Body of pancreas (tissue), 4 donors: ENCODE results near the gene ARSG.

Experiments used
- POLR2A ChIP-seq, 3 donors: fragments of 450-650 bp; IDR thresholded peaks; one replicate each; pipeline ENCODE4 v1.6.1; 2016; ENCODE audit warnings: antibody characterized with exemption in 3 of 3, mild to moderate bottlenecking in 2 of 3
- TF ChIP-seq, protein P1 (sequence below), 7 experiments: fragments of 450-650 bp in 4 of 7; fragments of 200-600 bp in 3 of 7; sonication (generic) in 3 of 7; IDR thresholded peaks; one replicate each; pipeline ENCODE4 v1.5.1; 2016 to 2019; ENCODE audit warnings: antibody characterized with exemption in 7 of 7

DNA sequence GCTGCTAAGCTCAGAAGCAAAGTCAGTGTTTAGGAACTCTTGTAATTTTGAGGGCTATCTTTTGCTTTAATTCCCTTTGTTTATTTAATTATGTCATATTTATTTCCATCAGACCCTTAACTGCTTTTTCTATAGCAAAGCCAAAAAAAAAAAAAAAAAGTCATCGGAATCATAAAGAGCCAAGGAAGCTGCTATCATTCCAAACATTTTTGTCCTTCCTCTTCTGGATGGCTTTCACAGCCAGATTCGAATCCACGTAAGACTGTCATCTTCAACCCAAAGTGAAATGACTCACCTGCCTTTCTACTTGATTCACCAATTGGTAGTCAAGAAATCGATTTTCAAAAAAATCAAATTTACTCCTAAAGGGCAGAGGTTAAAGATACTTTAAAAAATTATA is 127.6 kb downstream of the ARSG start:
- TF ChIP-seq, protein P1, sequence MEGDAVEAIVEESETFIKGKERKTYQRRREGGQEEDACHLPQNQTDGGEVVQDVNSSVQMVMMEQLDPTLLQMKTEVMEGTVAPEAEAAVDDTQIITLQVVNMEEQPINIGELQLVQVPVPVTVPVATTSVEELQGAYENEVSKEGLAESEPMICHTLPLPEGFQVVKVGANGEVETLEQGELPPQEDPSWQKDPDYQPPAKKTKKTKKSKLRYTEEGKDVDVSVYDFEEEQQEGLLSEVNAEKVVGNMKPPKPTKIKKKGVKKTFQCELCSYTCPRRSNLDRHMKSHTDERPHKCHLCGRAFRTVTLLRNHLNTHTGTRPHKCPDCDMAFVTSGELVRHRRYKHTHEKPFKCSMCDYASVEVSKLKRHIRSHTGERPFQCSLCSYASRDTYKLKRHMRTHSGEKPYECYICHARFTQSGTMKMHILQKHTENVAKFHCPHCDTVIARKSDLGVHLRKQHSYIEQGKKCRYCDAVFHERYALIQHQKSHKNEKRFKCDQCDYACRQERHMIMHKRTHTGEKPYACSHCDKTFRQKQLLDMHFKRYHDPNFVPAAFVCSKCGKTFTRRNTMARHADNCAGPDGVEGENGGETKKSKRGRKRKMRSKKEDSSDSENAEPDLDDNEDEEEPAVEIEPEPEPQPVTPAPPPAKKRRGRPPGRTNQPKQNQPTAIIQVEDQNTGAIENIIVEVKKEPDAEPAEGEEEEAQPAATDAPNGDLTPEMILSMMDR (IDR thresholded peaks at IDR 0.05), result no peak
- no peak for TF ChIP-seq POLR2A (IDR thresholded peaks at IDR 0.05)
